Endothelial cell of umbilical vein (primary cell): ENCODE data around the gene LONP2.

Experiments used
- MYC ChIP-seq: IDR thresholded peaks from one replicate; pipeline ENCODE4 v1.6.1; 2011; ENCODE audit warnings: mild to moderate bottlenecking, low read depth, low read length
- POLR2A ChIP-seq: IDR thresholded peaks from 2 replicates; pipeline ENCODE4 v1.6.1; 2012; ENCODE audit warnings: low read depth, mild to moderate bottlenecking, control low read depth, low read length
- POLR2AphosphoS5 ChIP-seq: IDR thresholded peaks from 2 replicates; pipeline ENCODE4 v1.6.1; 2012; ENCODE audit warnings: low read depth, mild to moderate bottlenecking, control low read depth, low read length, moderate library complexity; ENCODE audit not compliant: insufficient read depth
- TF ChIP-seq, protein P1 (sequence below), 2 donors: IDR thresholded peaks; 1 replicate in 1 of 2; 2 replicates in 1 of 2; pipeline ENCODE4 v1.5.1; 2011; ENCODE audit warnings: low read length in 2 of 2, mild to moderate bottlenecking in 2 of 2, moderate library complexity in 2 of 2, control low read depth in 1 of 2, inconsistent platforms in 1 of 2, low read depth in 1 of 2; ENCODE audit not compliant: insufficient read depth in 1 of 2; ENCODE audit errors: extremely low read depth in 1 of 2
- TF ChIP-seq, protein P2 (sequence below): IDR thresholded peaks from 2 replicates; pipeline ENCODE4 v1.6.1; 2011; ENCODE audit not compliant: insufficient read depth, insufficient read length

DNA sequence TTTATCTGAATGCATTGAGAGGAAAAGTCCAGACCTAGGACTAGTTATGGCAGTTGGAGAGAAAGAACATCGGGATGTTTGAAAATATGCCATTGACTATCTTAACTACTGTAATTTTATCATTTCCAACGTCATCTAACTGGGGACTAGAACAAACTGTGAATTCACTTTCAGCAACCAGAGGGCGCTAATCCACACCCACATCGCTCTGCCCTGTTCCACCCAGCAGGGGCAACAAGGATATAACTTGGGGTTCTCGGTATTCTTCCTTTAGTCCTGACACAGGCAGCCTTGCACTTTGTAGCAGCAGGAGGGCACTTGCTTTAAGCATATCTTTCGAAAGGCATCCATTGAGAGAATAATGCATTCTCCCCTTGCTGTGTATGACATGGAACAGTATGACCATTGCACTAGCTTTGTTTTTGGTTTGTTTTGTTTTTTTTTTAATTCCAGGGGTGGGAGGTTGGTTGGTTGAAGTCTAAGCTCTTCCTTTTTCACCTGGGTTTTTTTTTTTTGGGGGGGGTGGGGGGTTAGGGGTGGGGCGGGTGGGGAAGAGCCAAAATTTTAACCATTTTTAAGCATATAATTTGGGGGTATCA, 109.6 kb downstream of the LONP2 start:
- TF ChIP-seq, protein P1, sequence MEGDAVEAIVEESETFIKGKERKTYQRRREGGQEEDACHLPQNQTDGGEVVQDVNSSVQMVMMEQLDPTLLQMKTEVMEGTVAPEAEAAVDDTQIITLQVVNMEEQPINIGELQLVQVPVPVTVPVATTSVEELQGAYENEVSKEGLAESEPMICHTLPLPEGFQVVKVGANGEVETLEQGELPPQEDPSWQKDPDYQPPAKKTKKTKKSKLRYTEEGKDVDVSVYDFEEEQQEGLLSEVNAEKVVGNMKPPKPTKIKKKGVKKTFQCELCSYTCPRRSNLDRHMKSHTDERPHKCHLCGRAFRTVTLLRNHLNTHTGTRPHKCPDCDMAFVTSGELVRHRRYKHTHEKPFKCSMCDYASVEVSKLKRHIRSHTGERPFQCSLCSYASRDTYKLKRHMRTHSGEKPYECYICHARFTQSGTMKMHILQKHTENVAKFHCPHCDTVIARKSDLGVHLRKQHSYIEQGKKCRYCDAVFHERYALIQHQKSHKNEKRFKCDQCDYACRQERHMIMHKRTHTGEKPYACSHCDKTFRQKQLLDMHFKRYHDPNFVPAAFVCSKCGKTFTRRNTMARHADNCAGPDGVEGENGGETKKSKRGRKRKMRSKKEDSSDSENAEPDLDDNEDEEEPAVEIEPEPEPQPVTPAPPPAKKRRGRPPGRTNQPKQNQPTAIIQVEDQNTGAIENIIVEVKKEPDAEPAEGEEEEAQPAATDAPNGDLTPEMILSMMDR (IDR thresholded peaks at IDR 0.05; ENCODE audit: extremely low read depth in 1 of 2, insufficient read depth in 1 of 2, low read depth in 1 of 2, low read length in 2 of 2), result peak; percentile 83 to 88
- TF ChIP-seq, protein P2, sequence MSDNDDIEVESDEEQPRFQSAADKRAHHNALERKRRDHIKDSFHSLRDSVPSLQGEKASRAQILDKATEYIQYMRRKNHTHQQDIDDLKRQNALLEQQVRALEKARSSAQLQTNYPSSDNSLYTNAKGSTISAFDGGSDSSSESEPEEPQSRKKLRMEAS, result no peak
- TF ChIP-seq MYC, result no peak
- no peak for TF ChIP-seq POLR2AphosphoS5
- TF ChIP-seq POLR2A, result no peak
